AML-193 (cell line): Measurements from ENCODE around the gene C18orf63.
A peak's percentile ranks its signal among the peaks of the same experiment; 100 is the strongest.
"Not testable (repeated sequence)": the region's sequence is repeated elsewhere in the genome, so short reads cannot be mapped to it uniquely, and the experiment has no call there.

Experiments used
- DNase-seq, 2 experiments: peaks; one replicate each; lab custom pipeline; 2025; lab: John Stamatoyannopoulos, UW

The C18orf63 gene

GRCh38 chr18:74326791-74327190 lies 11.2 kb downstream of the C18orf63 start:
- DNase-seq, result not testable (repeated sequence)

GRCh38 chr18:74328206-74328605 lies 12.6 kb downstream of the C18orf63 start:
- no peak for DNase-seq

- DNase-seq, result no peak
These were observed 14.1 kb downstream of the C18orf63 start for GRCh38 chr18:74329688-74330205.

- peak; percentile 14 to 48 for DNase-seq
These were observed 15.8 kb downstream of the C18orf63 start for GRCh38 chr18:74331404-74331803.

- no peak for DNase-seq
These were observed 17.5 kb downstream of the C18orf63 start for GRCh38 chr18:74333091-74333490.

GRCh38 chr18:74334242-74334893 lies 18.7 kb downstream of the C18orf63 start:
- DNase-seq, result no peak

GRCh38 chr18:74336656-74337055 lies 21.0 kb downstream of the C18orf63 start:
- no peak for DNase-seq

- DNase-seq, result no peak
These were observed 21.7 kb downstream of the C18orf63 start for GRCh38 chr18:74337155-74337911.

GRCh38 chr18:74337912-74338309 lies 22.3 kb downstream of the C18orf63 start:
- DNase-seq, result no peak

GRCh38 chr18:74342416-74343043 lies 26.9 kb downstream of the C18orf63 start:
- peak; percentile 32 to 62 for DNase-seq

GRCh38 chr18:74346206-74346605 lies 30.6 kb downstream of the C18orf63 start:
- DNase-seq, result no peak

GRCh38 chr18:74348581-74348980 lies 32.9 kb downstream of the C18orf63 start:
- no peak for DNase-seq

- peak in 1 of 2 experiments; percentile 23 for DNase-seq
These were observed 35.7 kb downstream of the C18orf63 start for GRCh38 chr18:74351354-74351753.

- peak; percentile 44 to 49 for DNase-seq
These were observed 37.6 kb downstream of the C18orf63 start for GRCh38 chr18:74353169-74353775.

- DNase-seq, result no peak
These were observed 41.3 kb downstream of the C18orf63 start for GRCh38 chr18:74356959-74357358.

- no peak for DNase-seq
These were observed 45.4 kb downstream of the C18orf63 start for GRCh38 chr18:74360852-74361655.

GRCh38 chr18:74367905-74368304 lies 52.3 kb downstream of the C18orf63 start:
- DNase-seq, result no peak

- no peak for DNase-seq
These were observed 53.5 kb downstream of the C18orf63 start for GRCh38 chr18:74368901-74369705.

- no peak for DNase-seq
These were observed 54.5 kb downstream of the C18orf63 start for GRCh38 chr18:74370115-74370514.

GRCh38 chr18:74373428-74373827 lies 57.8 kb downstream of the C18orf63 start:
- no peak for DNase-seq

- no peak for DNase-seq
These were observed 60.4 kb downstream of the C18orf63 start for GRCh38 chr18:74375999-74376398.
